T-cell (primary cell): Measurements from ENCODE around the gene CPB2. TPM values are rescaled to one million over a fixed set of nuclear protein-coding genes. Genes with fewer than 3 reads are reported as not detected.

Experiments
- ATAC-seq, 4 experiments: fragments of 200-7000 bp in 3 of 4; fragments of 150-1000 bp in 1 of 4; cut with Tn5 transposase; replicated peaks in 1 of 4; 1 replicate in 3 of 4; 2 replicates in 1 of 4; pipeline ENCODE4 v1.10.0; 2021; ENCODE audit warnings: moderate library complexity in 3 of 4, mild to moderate bottlenecking in 2 of 4, moderate number of reproducible peaks in 1 of 4
- CTCF ChIA-PET, 2 donors: fragments of 300-600 bp; sonication (Branson Sonifier 250); formaldehyde crosslinking; loops; one replicate each; lab custom pipeline; 2022; ENCODE audit warnings: antibody characterized with exemption in 2 of 2; lab: Charles Lee
- POLR2A ChIA-PET, 2 donors: fragments of 300-600 bp; sonication (Branson Sonifier 250); formaldehyde crosslinking; loops; one replicate each; lab custom pipeline; 2022; ENCODE audit warnings: antibody characterized with exemption in 2 of 2; lab: Charles Lee
- DNase-seq, 35 experiments: peaks; one replicate each; pipeline versions ENCODE4 v3.0.0 to v3.0.0-alpha.2; 2013 to 2023
- H3K27ac ChIP-seq: one replicate; pipeline ENCODE4 v1.5.1; 2013; ENCODE audit warnings: low read length
- H3K27me3 ChIP-seq, 2 experiments: replicated peaks in 1 of 2; 1 replicate in 1 of 2; 2 replicates in 1 of 2; pipeline versions ENCODE4 v1.6.1 to v1.7.0; 2013; ENCODE audit warnings: low read length in 1 of 2, mixed read lengths in 1 of 2; ENCODE audit not compliant: control insufficient read depth in 2 of 2, insufficient read depth in 2 of 2; ENCODE audit errors: extremely low read depth in 1 of 2
- H3K36me3 ChIP-seq, 2 donors: 1 replicate in 1 of 2; 2 replicates in 1 of 2; pipeline versions ENCODE4 v1.6.1 to v1.7.0; 2013; ENCODE audit warnings: low read length in 1 of 2; ENCODE audit not compliant: control insufficient read depth in 2 of 2, insufficient read depth in 1 of 2; ENCODE audit errors: extremely low read depth in 1 of 2
- H3K4me1 ChIP-seq, 2 experiments: 1 replicate in 1 of 2; 2 replicates in 1 of 2; pipeline versions ENCODE4 v1.6.1 to v1.7.0; 2013; ENCODE audit warnings: low read length in 2 of 2, mixed read lengths in 1 of 2; ENCODE audit not compliant: insufficient read depth in 2 of 2, control insufficient read depth in 1 of 2; ENCODE audit errors: extremely low read depth in 1 of 2
- H3K4me3 ChIP-seq, 2 donors: 1 replicate in 1 of 2; 2 replicates in 1 of 2; pipeline versions ENCODE4 v1.5.1 to v1.7.0; 2013; ENCODE audit warnings: mild to moderate bottlenecking in 2 of 2, low read length in 1 of 2, moderate library complexity in 1 of 2; ENCODE audit not compliant: control insufficient read depth in 1 of 2; ENCODE audit errors: extremely low read depth in 1 of 2
- H3K9me3 ChIP-seq: 2 replicates; pipeline ENCODE4 v1.7.0; 2013
- H3K27ac Mint-ChIP-seq, 2 donors: one replicate each; pipeline ENCODE4 v1.8.0; 2020 to 2021; ENCODE audit warnings: mild to moderate bottlenecking in 2 of 2, mixed read lengths in 2 of 2
- H3K27me3 Mint-ChIP-seq, 2 donors: one replicate each; pipeline ENCODE4 v1.8.0; 2021 to 2022; ENCODE audit warnings: mixed read lengths in 2 of 2
- H3K36me3 Mint-ChIP-seq: one replicate; pipeline ENCODE4 v1.8.0; 2021; ENCODE audit warnings: mixed read lengths
- H3K4me1 Mint-ChIP-seq, 3 donors: one replicate each; pipeline ENCODE4 v1.8.0; 2020 to 2022; ENCODE audit warnings: mixed read lengths in 3 of 3, mild to moderate bottlenecking in 1 of 3
- H3K4me3 Mint-ChIP-seq, 3 donors: one replicate each; pipeline ENCODE4 v1.8.0; 2020 to 2022; ENCODE audit warnings: mild to moderate bottlenecking in 3 of 3, mixed read lengths in 3 of 3, moderate library complexity in 3 of 3
- H3K9me3 Mint-ChIP-seq, 3 donors: one replicate each; pipeline ENCODE4 v1.8.0; 2020 to 2022; ENCODE audit warnings: mixed read lengths in 3 of 3
- WGBS: methylation state at CpG from one replicate; pipeline ENCODE4 v1.1.5; 2013; ENCODE audit warnings: missing lambda C conversion rate; ENCODE audit not compliant: insufficient coverage; 5-methylcytosine and 5-hydroxymethylcytosine counted together
- total RNA-seq, 35 experiments: library from RNA in 6 of 35; stranded (reverse) in 6 of 35; fragments of 120-200 nt in 1 of 35; gene quantifications; one replicate each; pipeline versions ENCODE4 v1.2.1 to v1.2.4 and lab custom pipeline; 2013 to 2026

CPB2 gene
- total RNA-seq, 5 donors from 2014 or later (not counting 1 experiment from before 2014, with no cell fraction given), result 0.13 to 0.29 (median 0.28) TPM; not detected in 2

GRCh38 chr13:46045424-46045823 lies 59.4 kb downstream of the CPB2 start:
- peaks cover 0 to 21% of the 10 kb centered on the region in 2 donors for H3K36me3 ChIP-seq
- no peak for DNase-seq
- Mint-ChIP-seq H3K27ac (no peak overlapping the region), H3K9me3 (no peaks in the 10 kb centered on the region), H3K27me3 (no peaks in the 10 kb centered on the region), H3K4me1 (peaks cover 36 to 42% (median 37%) of the 10 kb centered on the region in 3 donors), H3K4me3 (no peak overlapping the region), H3K36me3 (peaks cover 23% of the 10 kb centered on the region)
- WGBS, result no CpG with 5 or more reads among the region's 2 CpGs
- H3K4me1 ChIP-seq, result no peaks in the 10 kb centered on the region
- no peak overlapping the region for H3K27ac ChIP-seq
- H3K9me3 ChIP-seq, result no peaks in the 10 kb centered on the region
- ChIA-PET CTCF (no interaction called here), POLR2A (no interaction called here)
- no peak overlapping the region for H3K4me3 ChIP-seq
- ATAC-seq, result no peak
- H3K27me3 ChIP-seq, result no peaks in the 10 kb centered on the region

- H3K9me3 Mint-ChIP-seq, result no peaks in the 10 kb centered on the region
- H3K4me3 ChIP-seq, result no peak overlapping the region
- H3K4me1 ChIP-seq, result no peaks in the 10 kb centered on the region
- ChIA-PET CTCF (interaction anchor here in 1 of 2 donors (0.6 kb wide), 1 partner anchor 10 kb away, joined by 3 read pairs; no protein-coding TSS in a partner anchor), POLR2A (interaction anchor here in 1 of 2 donors (0.6 kb wide), 1 partner anchor 8 kb away, joined by 4 read pairs; no protein-coding TSS in a partner anchor)
- ATAC-seq, result no peak
- no peaks in the 10 kb centered on the region for H3K9me3 ChIP-seq
- peaks cover 22 to 29% (median 24%) of the 10 kb centered on the region in 3 donors for H3K4me1 Mint-ChIP-seq
- H3K27me3 ChIP-seq, result no peaks in the 10 kb centered on the region
- no peaks in the 10 kb centered on the region for H3K27me3 Mint-ChIP-seq
- H3K36me3 Mint-ChIP-seq, result peaks cover 34% of the 10 kb centered on the region
- H3K27ac Mint-ChIP-seq, result no peak overlapping the region
- H3K36me3 ChIP-seq, result peaks cover 0 to 23% of the 10 kb centered on the region in 2 donors
- H3K4me3 Mint-ChIP-seq, result no peak overlapping the region
- H3K27ac ChIP-seq, result no peak overlapping the region
- no peak for DNase-seq
- WGBS, result no CpG with 5 or more reads among the region's 5 CpGs
These were observed 61.2 kb downstream of the CPB2 start for GRCh38 chr13:46043647-46044046.

GRCh38 chr13:46041419-46041839 lies 63.4 kb downstream of the CPB2 start:
- no peaks in the 10 kb centered on the region for H3K27me3 ChIP-seq
- H3K4me3 Mint-ChIP-seq, result no peak overlapping the region
- peaks cover 2 to 34% of the 10 kb centered on the region in 2 donors for H3K36me3 ChIP-seq
- ChIA-PET CTCF (no interaction called here), POLR2A (interaction anchor here (0.5 to 1.0 kb wide), 2 partner anchors 9 to 675 kb away, joined by 3 to 6 read pairs; no protein-coding TSS in a partner anchor)
- H3K36me3 Mint-ChIP-seq, result peaks cover 41% of the 10 kb centered on the region
- no peaks in the 10 kb centered on the region for H3K9me3 Mint-ChIP-seq
- peaks cover 10 to 20% (median 14%) of the 10 kb centered on the region in 3 donors for H3K4me1 Mint-ChIP-seq
- H3K4me3 ChIP-seq, result no peak overlapping the region
- DNase-seq (no peak), ATAC-seq (no peak)
- H3K27ac ChIP-seq, result no peak overlapping the region
- no peak overlapping the region for H3K27ac Mint-ChIP-seq
- H3K27me3 Mint-ChIP-seq, result no peaks in the 10 kb centered on the region
- no CpG with 5 or more reads among the region's 4 CpGs for WGBS
- H3K9me3 ChIP-seq, result no peaks in the 10 kb centered on the region
- no peaks in the 10 kb centered on the region for H3K4me1 ChIP-seq

GRCh38 chr13:46040763-46041162 lies 64.1 kb downstream of the CPB2 start:
- Histone ChIP-seq H3K9me3 (no peaks in the 10 kb centered on the region), H3K4me3 (no peak overlapping the region), H3K27me3 (no peaks in the 10 kb centered on the region), H3K27ac (no peak overlapping the region), H3K36me3 (peaks cover 2 to 40% of the 10 kb centered on the region in 2 donors), H3K4me1 (no peaks in the 10 kb centered on the region)
- CTCF ChIA-PET, result no interaction called here
- POLR2A ChIA-PET, result interaction anchor here in 1 of 2 donors (1.0 kb wide), 1 partner anchor 10 kb away, joined by 3 read pairs; no protein-coding TSS in a partner anchor
- Mint-ChIP-seq H3K27ac (no peak overlapping the region), H3K9me3 (no peaks in the 10 kb centered on the region), H3K27me3 (no peaks in the 10 kb centered on the region), H3K4me1 (peaks cover 13 to 21% (median 14%) of the 10 kb centered on the region in 3 donors), H3K4me3 (no peak overlapping the region), H3K36me3 (peaks cover 48% of the 10 kb centered on the region)
- WGBS, result no CpG with 5 or more reads among the region's 2 CpGs
- no peak for DNase-seq
- no peak for ATAC-seq

GRCh38 chr13:46039411-46040182 lies 65.2 kb downstream of the CPB2 start:
- peaks cover 9 to 14% (median 11%) of the 10 kb centered on the region in 3 donors for H3K4me1 Mint-ChIP-seq
- no peaks in the 10 kb centered on the region for H3K9me3 Mint-ChIP-seq
- Histone ChIP-seq H3K27ac (no peak overlapping the region), H3K4me1 (no peaks in the 10 kb centered on the region), H3K27me3 (no peaks in the 10 kb centered on the region), H3K9me3 (no peaks in the 10 kb centered on the region), H3K36me3 (peaks cover 2 to 42% of the 10 kb centered on the region in 2 donors), H3K4me3 (no peak overlapping the region)
- H3K4me3 Mint-ChIP-seq, result no peak overlapping the region
- H3K36me3 Mint-ChIP-seq, result peaks cover 57% of the 10 kb centered on the region
- H3K27me3 Mint-ChIP-seq, result no peaks in the 10 kb centered on the region
- POLR2A ChIA-PET, result interaction anchor here (0.6 to 0.7 kb wide), 2 partner anchors 12 to 745 kb away, joined by 3 to 6 read pairs; no protein-coding TSS in a partner anchor
- H3K27ac Mint-ChIP-seq, result no peak overlapping the region
- DNase-seq, result no peak
- ATAC-seq, result no peak
- CTCF ChIA-PET, result interaction anchor here in 1 of 2 donors (0.6 kb wide), 1 partner anchor 13 kb away, joined by 3 read pairs; the partner anchor contains the start of gene ZC3H13
- no CpG with 5 or more reads among the region's 6 CpGs for WGBS

GRCh38 chr13:46038296-46038695 lies 66.5 kb downstream of the CPB2 start:
- H3K36me3 ChIP-seq, result peaks cover 2 to 47% of the 10 kb centered on the region in 2 donors
- no peak overlapping the region for H3K27ac ChIP-seq
- POLR2A ChIA-PET, result no interaction called here

More at GRCh38 chr13:46038296-46038695, 66.5 kb downstream of the CPB2 start:
- WGBS, result 98% methylated on average over 3 of the region's 4 CpGs
- Histone ChIP-seq H3K9me3 (no peaks in the 10 kb centered on the region), H3K27me3 (no peaks in the 10 kb centered on the region), H3K4me1 (no peaks in the 10 kb centered on the region), H3K4me3 (no peak overlapping the region)
- DNase-seq (no peak), ATAC-seq (no peak)
- Mint-ChIP-seq H3K4me1 (peaks cover 10 to 15% (median 14%) of the 10 kb centered on the region in 3 donors), H3K9me3 (no peaks in the 10 kb centered on the region), H3K4me3 (no peak overlapping the region), H3K36me3 (peaks cover 70% of the 10 kb centered on the region), H3K27ac (no peak overlapping the region), H3K27me3 (no peaks in the 10 kb centered on the region)
- CTCF ChIA-PET, result interaction anchor here in 1 of 2 donors (0.7 kb wide), 1 partner anchor 69 kb away, joined by 3 read pairs; no protein-coding TSS in a partner anchor
